AG09309 (cell line): ENCODE results near the gene WWC2.

Experiments
- DNase-seq: peaks from one replicate; pipeline ENCODE4 v3.0.0-alpha.2; 2010; ENCODE audit warnings: low read depth
- H3K4me3 ChIP-seq: 2 replicates; pipeline ENCODE4 v1.5.1; 2011; ENCODE audit warnings: mild to moderate bottlenecking, low read depth, low read length, moderate library complexity; ENCODE audit not compliant: control insufficient read depth
- CTCF ChIP-seq: IDR thresholded peaks from 2 replicates; pipeline ENCODE4 v1.5.1; 2011; ENCODE audit warnings: mild to moderate bottlenecking, low read depth, low read length, inconsistent platforms; ENCODE audit not compliant: insufficient read depth, control insufficient read depth; ENCODE audit errors: missing control alignments

The WWC2 gene

GRCh38 chr4:183364025-183364424 is 265.0 kb downstream of the WWC2 start:
- H3K4me3 ChIP-seq: no peak overlapping the region
- no peak for TF ChIP-seq CTCF
- no peak for DNase-seq

DNA sequence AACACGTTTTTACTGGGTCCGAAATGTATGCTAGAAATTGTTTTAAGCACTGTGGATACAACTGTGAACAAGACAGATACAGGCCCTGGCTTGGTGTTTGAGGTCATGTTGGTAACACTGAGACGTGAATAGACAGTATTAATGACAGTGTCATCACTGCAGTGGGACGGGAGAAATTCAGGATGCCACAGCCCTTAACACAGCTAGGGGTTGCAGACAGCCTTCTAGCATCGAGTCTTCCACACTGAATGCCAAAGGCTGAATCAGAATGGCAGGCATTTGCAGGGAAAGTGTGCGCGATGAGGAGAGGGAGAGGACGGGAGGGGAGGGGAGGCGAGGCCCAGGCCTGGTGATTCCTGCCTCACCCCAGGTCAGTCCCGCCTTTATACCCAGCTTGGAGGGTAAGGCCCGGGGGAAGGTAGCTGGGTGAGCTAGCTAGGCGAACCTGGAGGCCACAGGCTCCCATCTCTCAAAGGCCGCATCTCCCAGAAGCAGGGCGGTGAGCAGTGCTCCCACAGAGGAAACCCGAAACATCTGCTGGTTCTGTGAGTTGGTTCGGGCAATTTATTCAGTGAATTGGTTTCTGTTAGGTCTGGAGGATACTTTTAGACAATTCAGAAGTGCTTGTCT is 267.3 kb downstream of the WWC2 start:
- no peak overlapping the region for H3K4me3 ChIP-seq
- no peak for TF ChIP-seq CTCF
- no peak for DNase-seq

GRCh38 chr4:183369073-183369472 is 270.0 kb downstream of the WWC2 start:
- no peak for TF ChIP-seq CTCF
- no peak for DNase-seq
- no peak overlapping the region for H3K4me3 ChIP-seq
